ENCODE results near the gene P2RX3. TPM values are rescaled to one million over a fixed set of nuclear protein-coding genes. Genes with fewer than 3 reads are reported as not detected.

Gene P2RX3
- total RNA-seq, 1 experiment from 2014 or later: 0.15 TPM

- H2BK20ac ChIP-seq (ENCODE audit: low read depth, low read length, poor library complexity, severe bottlenecking): no peak overlapping the region
- H4K5ac ChIP-seq (ENCODE audit: insufficient read length, low read depth, low read length): no peak overlapping the region
- no peak overlapping the region for H2AFZ ChIP-seq (ENCODE audit: low read length)
- Mint-ChIP-seq H3K27me3 (ENCODE audit: low read depth) (peaks cover 39% of the 10 kb centered on the region), H3K4me3 (no peak overlapping the region), H3K4me1 (no peaks in the 10 kb centered on the region), H3K36me3 (ENCODE audit: insufficient read depth in 1 of 3, low read depth in 3 of 3) (no peaks in the 10 kb centered on the region), H3K27ac (peak overlapping the region in 1 of 3 experiments; percentile 33; a peak in 1 of 7 replicates), H3K9me3 (no peaks in the 10 kb centered on the region)
- H4K91ac ChIP-seq (ENCODE audit: insufficient read length, low read depth, low read length): no peak overlapping the region
- H2BK120ac ChIP-seq (ENCODE audit: low read depth, low read length, poor library complexity, severe bottlenecking): no peak overlapping the region
- H3K9ac ChIP-seq (ENCODE audit: extremely low read depth, insufficient read length, low read length): no peak overlapping the region
- no peak overlapping the region for H2BK12ac ChIP-seq (ENCODE audit: insufficient read length, low read depth, low read length)
- no peaks in the 10 kb centered on the region for H3K79me1 ChIP-seq (ENCODE audit: insufficient read depth, low read depth, low read length, poor library complexity, severe bottlenecking)
- no peak overlapping the region for H3K4me2 ChIP-seq (ENCODE audit: insufficient read depth, insufficient read length, low read length)
- H2AK5ac ChIP-seq (ENCODE audit: insufficient read length, low read length): no peak overlapping the region
- H4K20me1 ChIP-seq (ENCODE audit: control insufficient read depth, insufficient read depth, insufficient read length): no peaks in the 10 kb centered on the region
- H4K8ac ChIP-seq (replicated peaks; ENCODE audit: insufficient read length, low read depth, low read length): no peak overlapping the region
- no peak overlapping the region for H2BK5ac ChIP-seq (ENCODE audit: insufficient read length, low read length)
- WGBS (ENCODE audit: extremely low coverage, insufficient read length, low lambda C conversion rate): no CpG with 5 or more reads among the region's 8 CpGs
- no peak overlapping the region for H3K14ac ChIP-seq (ENCODE audit: insufficient read depth, low read length)
- no peaks in the 10 kb centered on the region for H3K23me2 ChIP-seq (ENCODE audit: insufficient read length, low read depth, low read length, poor library complexity, severe bottlenecking)
- DNase-seq: no peak
- H3K56ac ChIP-seq (ENCODE audit: insufficient read length, low read depth, low read length): no peak overlapping the region
- H3K27me3 ChIP-seq (ENCODE audit: insufficient read depth, low read length): no peaks in the 10 kb centered on the region; the same call in 1 of the 2 replicates
- H3K4me1 ChIP-seq (ENCODE audit: insufficient read depth, low read length): no peaks in the 10 kb centered on the region
- no peaks in the 10 kb centered on the region for H3K79me2 ChIP-seq (ENCODE audit: insufficient read depth, low read length)
- no peak overlapping the region for H3K4ac ChIP-seq (ENCODE audit: low read depth, low read length)
- no peak overlapping the region for H3K18ac ChIP-seq (ENCODE audit: insufficient read length, low read depth, low read length)
- no peak overlapping the region for H3T11ph ChIP-seq (ENCODE audit: low read length)
- no peak overlapping the region for H2BK15ac ChIP-seq (ENCODE audit: low read depth, low read length)
- no peak for TF ChIP-seq CTCF (conservative IDR thresholded peaks at IDR 0.05)
- H3K27ac ChIP-seq (ENCODE audit: insufficient read length, low read depth, low read length): no peak overlapping the region
- H3K9me3 ChIP-seq (ENCODE audit: control insufficient read depth, low read depth, low read length): no peaks in the 10 kb centered on the region
- H3K23ac ChIP-seq (ENCODE audit: insufficient read length, low read depth, low read length): no peak overlapping the region
These were observed 54.1 kb downstream of the P2RX3 start for GRCh38 chr11:57392066-57392762.

All from H9 (cell line).